DMS153 treated with DMSO at 0.1 percent for 48 hours (cell line): ENCODE data around the gene ABL1.
"Not testable (repeated sequence)": the region's sequence is repeated elsewhere in the genome, so short reads cannot be mapped to it uniquely, and the experiment has no call there.

ENCODE experiments used
- DNase-seq: peaks from one replicate; lab custom pipeline; 2025; ENCODE audit not compliant: unreplicated experiment; lab: John Stamatoyannopoulos, UW

ABL1 gene

GRCh38 chr9:130902204-130903185 is 67.4 kb downstream of the ABL1 start:
- DNase-seq: no peak

GRCh38 chr9:130903194-130904069 is 68.4 kb downstream of the ABL1 start:
- DNase-seq: no peak

GRCh38 chr9:130904070-130905044 is 69.3 kb downstream of the ABL1 start:
- no peak for DNase-seq

GRCh38 chr9:130905125-130905901 is 70.3 kb downstream of the ABL1 start:
- no peak for DNase-seq

GRCh38 chr9:130905902-130906734 is 71.1 kb downstream of the ABL1 start:
- no peak for DNase-seq

- DNase-seq: no peak
These were observed 71.8 kb downstream of the ABL1 start for GRCh38 chr9:130906735-130907416.

- DNase-seq: no peak
These were observed 73.3 kb downstream of the ABL1 start for GRCh38 chr9:130908146-130908877.

- DNase-seq: no peak
These were observed 73.9 kb downstream of the ABL1 start for GRCh38 chr9:130908878-130909355.

- DNase-seq: not testable (repeated sequence)
These were observed 75.0 kb downstream of the ABL1 start for GRCh38 chr9:130910041-130910440.

- DNase-seq: not testable (repeated sequence)
These were observed 75.6 kb downstream of the ABL1 start for GRCh38 chr9:130910670-130911069.

GRCh38 chr9:130911254-130912049 is 76.4 kb downstream of the ABL1 start:
- no peak for DNase-seq

- DNase-seq: no peak
These were observed 78.0 kb downstream of the ABL1 start for GRCh38 chr9:130912932-130913598.

- no peak for DNase-seq
These were observed 78.8 kb downstream of the ABL1 start for GRCh38 chr9:130913599-130914416.

GRCh38 chr9:130914417-130915095 is 79.5 kb downstream of the ABL1 start:
- no peak for DNase-seq

- no peak for DNase-seq
These were observed 80.0 kb downstream of the ABL1 start for GRCh38 chr9:130915096-130915447.
